ENCODE data around the gene PIGH. TPM values are rescaled to one million over a fixed set of nuclear protein-coding genes. Genes with fewer than 3 reads are reported as not detected.
A peak's percentile ranks its signal among the peaks of the same experiment; 100 is the strongest.

PIGH gene
- total RNA-seq, 1 donor from 2014 or later = 15.8 TPM

DNA sequence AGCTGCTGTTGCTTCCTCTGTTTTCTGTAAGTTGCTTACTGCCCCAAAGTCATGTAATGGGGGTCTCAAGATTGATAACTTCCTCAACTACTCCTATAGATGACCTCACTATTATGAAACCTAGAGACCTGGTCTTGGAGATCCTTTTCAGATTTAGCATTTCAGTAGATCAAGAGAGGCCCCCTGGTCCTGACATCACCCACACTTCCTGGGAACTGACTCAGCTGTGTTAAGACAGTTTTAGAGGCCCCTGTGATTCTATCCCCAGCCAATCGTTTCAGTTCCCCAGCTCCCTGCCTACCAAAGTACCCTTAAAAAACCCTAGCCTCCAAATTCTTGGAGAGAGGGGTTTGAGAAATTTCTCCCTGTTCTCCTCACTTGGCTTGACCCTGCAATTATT is 10.4 kb upstream of the PIGH start:
- H3K27me3 Mint-ChIP-seq (ENCODE audit: insufficient read depth, low read depth) = peaks cover 2% of the 10 kb centered on the region
- peaks cover 63% of the 10 kb centered on the region for H3K27me3 ChIP-seq
- no peak overlapping the region for H3K4me3 ChIP-seq
- no peak overlapping the region for H3K27ac ChIP-seq
- H4K20me1 ChIP-seq (ENCODE audit: low read depth) = no peaks in the 10 kb centered on the region
- H3K4me3 Mint-ChIP-seq = no peak overlapping the region
- no peak for DNase-seq (ENCODE audit: low spot score)
- no peaks in the 10 kb centered on the region for H3K79me2 ChIP-seq (ENCODE audit: low read depth)
- no peak for TF ChIP-seq EZH2 (IDR thresholded peaks at IDR 0.05)
- TF ChIP-seq, protein P1, sequence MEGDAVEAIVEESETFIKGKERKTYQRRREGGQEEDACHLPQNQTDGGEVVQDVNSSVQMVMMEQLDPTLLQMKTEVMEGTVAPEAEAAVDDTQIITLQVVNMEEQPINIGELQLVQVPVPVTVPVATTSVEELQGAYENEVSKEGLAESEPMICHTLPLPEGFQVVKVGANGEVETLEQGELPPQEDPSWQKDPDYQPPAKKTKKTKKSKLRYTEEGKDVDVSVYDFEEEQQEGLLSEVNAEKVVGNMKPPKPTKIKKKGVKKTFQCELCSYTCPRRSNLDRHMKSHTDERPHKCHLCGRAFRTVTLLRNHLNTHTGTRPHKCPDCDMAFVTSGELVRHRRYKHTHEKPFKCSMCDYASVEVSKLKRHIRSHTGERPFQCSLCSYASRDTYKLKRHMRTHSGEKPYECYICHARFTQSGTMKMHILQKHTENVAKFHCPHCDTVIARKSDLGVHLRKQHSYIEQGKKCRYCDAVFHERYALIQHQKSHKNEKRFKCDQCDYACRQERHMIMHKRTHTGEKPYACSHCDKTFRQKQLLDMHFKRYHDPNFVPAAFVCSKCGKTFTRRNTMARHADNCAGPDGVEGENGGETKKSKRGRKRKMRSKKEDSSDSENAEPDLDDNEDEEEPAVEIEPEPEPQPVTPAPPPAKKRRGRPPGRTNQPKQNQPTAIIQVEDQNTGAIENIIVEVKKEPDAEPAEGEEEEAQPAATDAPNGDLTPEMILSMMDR (IDR thresholded peaks at IDR 0.05) = no peak
- H3K9ac ChIP-seq = no peak overlapping the region
- no peaks in the 10 kb centered on the region for H3K36me3 ChIP-seq
- H3F3A ChIP-seq (ENCODE audit: low read depth) = peaks cover 3% of the 10 kb centered on the region
- no peaks in the 10 kb centered on the region for H3K36me3 Mint-ChIP-seq
- no peaks in the 10 kb centered on the region for H3K9me3 Mint-ChIP-seq
- H3K4me1 Mint-ChIP-seq = no peaks in the 10 kb centered on the region
- H3K27ac Mint-ChIP-seq = no peak overlapping the region
- peaks cover 19% of the 10 kb centered on the region for H3K4me1 ChIP-seq
- no peak overlapping the region for H2AFZ ChIP-seq (replicated peaks)
- H3K4me2 ChIP-seq = no peak overlapping the region
- H3K9me3 ChIP-seq (ENCODE audit: low read depth) = no peaks in the 10 kb centered on the region

DNA sequence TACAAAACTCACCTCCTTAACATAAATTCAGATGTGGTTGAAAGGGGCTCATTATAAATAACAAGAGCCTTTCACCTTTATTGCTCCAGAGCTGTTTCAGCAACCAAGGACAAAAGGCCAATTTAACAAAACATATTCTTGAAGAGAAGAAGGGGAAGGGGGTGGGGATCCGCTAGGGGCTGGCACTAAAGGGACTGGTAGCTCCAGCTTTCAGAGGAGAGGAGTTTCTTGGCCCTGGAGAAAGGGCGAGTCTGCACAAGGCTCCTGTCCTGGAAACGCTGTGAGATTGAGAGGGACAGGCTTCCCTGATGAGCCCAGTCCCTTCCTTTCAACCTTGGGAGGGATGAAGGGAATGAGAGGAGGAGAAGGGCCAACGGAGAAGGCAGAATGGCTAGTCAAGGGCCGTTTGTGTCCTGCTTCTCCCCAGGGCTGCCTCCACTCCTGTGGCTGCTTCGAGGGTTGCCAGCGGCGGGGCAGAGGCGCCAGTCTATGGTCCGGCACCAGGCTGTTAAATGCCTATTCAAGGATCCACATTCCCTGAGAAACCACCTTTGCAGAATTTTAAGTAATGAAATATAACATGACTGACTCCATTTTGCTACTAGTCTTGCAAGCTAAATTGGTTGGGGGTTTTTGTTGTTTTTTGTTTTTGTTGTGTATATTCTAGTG is 9.7 kb upstream of the PIGH start:
- Mint-ChIP-seq H3K4me1 (no peaks in the 10 kb centered on the region), H3K36me3 (no peaks in the 10 kb centered on the region), H3K9me3 (no peaks in the 10 kb centered on the region), H3K4me3 (no peak overlapping the region), H3K27ac (no peak overlapping the region), H3K27me3 (ENCODE audit: insufficient read depth, low read depth) (peaks cover 2% of the 10 kb centered on the region)
- Histone ChIP-seq H3K36me3 (no peaks in the 10 kb centered on the region), H3K27ac (no peak overlapping the region), H2AFZ (replicated peaks) (peak overlapping the region; percentile 71), H3K4me3 (no peak overlapping the region), H3K4me2 (peak overlapping the region; percentile 44), H3K27me3 (peaks cover 67% of the 10 kb centered on the region), H3K4me1 (peaks cover 19% of the 10 kb centered on the region), H3K9me3 (ENCODE audit: low read depth) (no peaks in the 10 kb centered on the region), H4K20me1 (ENCODE audit: low read depth) (no peaks in the 10 kb centered on the region), H3K9ac (no peak overlapping the region), H3K79me2 (ENCODE audit: low read depth) (no peaks in the 10 kb centered on the region), H3F3A (ENCODE audit: low read depth) (peaks cover 3% of the 10 kb centered on the region)
- DNase-seq (ENCODE audit: low spot score) = no peak
- TF ChIP-seq EZH2phosphoT487 (IDR thresholded peaks at IDR 0.05) = no peak

DNA sequence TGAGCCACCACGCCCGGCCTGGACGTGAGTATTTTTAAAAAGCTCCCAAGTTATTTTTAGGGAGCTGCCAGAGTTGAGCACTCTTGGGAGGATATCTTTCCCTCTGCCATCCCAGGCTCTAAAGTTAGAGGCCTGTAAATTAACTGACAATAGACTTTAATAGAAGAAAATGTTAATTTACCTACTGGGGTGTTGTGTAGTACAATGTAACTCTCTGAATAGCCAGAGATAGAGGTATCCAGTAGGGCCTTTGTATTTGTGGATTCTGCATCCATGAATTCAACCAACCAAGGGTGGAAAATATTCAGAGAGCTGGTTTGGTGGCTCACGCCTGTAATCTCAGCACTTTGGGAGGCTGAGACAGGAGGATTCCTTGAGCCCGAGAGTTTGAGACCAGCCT is 7.6 kb upstream of the PIGH start:
- Histone ChIP-seq H2AFZ (replicated peaks) (no peak overlapping the region), H3K4me3 (no peak overlapping the region), H3K9ac (no peak overlapping the region), H3K27ac (no peak overlapping the region), H3K4me2 (no peak overlapping the region), H3K9me3 (ENCODE audit: low read depth) (no peaks in the 10 kb centered on the region), H3K4me1 (peaks cover 19% of the 10 kb centered on the region), H4K20me1 (ENCODE audit: low read depth) (no peaks in the 10 kb centered on the region), H3F3A (ENCODE audit: low read depth) (peaks cover 3% of the 10 kb centered on the region), H3K27me3 (peaks cover 66% of the 10 kb centered on the region), H3K36me3 (no peaks in the 10 kb centered on the region), H3K79me2 (ENCODE audit: low read depth) (no peaks in the 10 kb centered on the region)
- TF ChIP-seq, protein P1 (IDR thresholded peaks at IDR 0.05) = no peak
- no peak for TF ChIP-seq EZH2phosphoT487 (IDR thresholded peaks at IDR 0.05)
- TF ChIP-seq EZH2 (IDR thresholded peaks at IDR 0.05) = no peak
- Mint-ChIP-seq H3K27me3 (ENCODE audit: insufficient read depth, low read depth) (peaks cover 2% of the 10 kb centered on the region), H3K4me1 (no peaks in the 10 kb centered on the region), H3K36me3 (no peaks in the 10 kb centered on the region), H3K4me3 (no peak overlapping the region), H3K27ac (no peak overlapping the region), H3K9me3 (no peaks in the 10 kb centered on the region)
- no peak for DNase-seq (ENCODE audit: low spot score)

DNA sequence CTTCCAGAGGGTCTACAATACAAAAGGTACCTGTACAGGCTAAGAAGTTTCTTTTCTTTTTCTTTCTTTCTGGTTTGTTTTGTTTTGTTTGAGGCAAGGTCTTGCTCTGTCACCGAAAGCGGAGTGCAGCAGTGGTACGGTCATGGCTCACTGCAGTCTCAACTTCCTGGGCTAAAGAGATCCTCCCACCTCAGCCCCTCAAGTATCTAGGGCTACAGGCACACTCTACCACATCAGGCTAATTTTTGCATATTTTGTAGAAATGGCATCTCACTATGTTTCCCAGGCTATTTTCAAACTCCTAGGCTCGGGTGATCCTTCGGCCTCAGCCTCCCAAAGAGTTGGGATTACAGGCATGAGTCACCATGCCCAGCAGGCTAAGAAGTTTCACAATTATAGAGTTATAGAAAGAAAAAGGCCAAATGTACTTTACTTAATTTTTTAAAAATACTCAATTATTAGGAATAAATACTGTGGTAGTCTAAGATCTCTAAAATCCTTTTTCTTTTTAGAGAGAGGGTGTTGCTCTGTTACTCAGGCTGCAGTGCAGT is 3.0 kb upstream of the PIGH start:
- Histone ChIP-seq H3K4me2 (no peak overlapping the region), H4K20me1 (ENCODE audit: low read depth) (peaks cover 5% of the 10 kb centered on the region), H3F3A (ENCODE audit: low read depth) (peaks cover 24% of the 10 kb centered on the region), H2AFZ (replicated peaks) (no peak overlapping the region), H3K4me3 (no peak overlapping the region), H3K36me3 (no peaks in the 10 kb centered on the region), H3K27me3 (peaks cover 50% of the 10 kb centered on the region), H3K27ac (no peak overlapping the region), H3K9me3 (ENCODE audit: low read depth) (no peaks in the 10 kb centered on the region), H3K4me1 (peaks cover 8% of the 10 kb centered on the region), H3K79me2 (ENCODE audit: low read depth) (no peaks in the 10 kb centered on the region), H3K9ac (no peak overlapping the region)
- no peak for DNase-seq (ENCODE audit: low spot score)
- Mint-ChIP-seq H3K27me3 (ENCODE audit: insufficient read depth, low read depth) (peaks cover 4% of the 10 kb centered on the region), H3K27ac (no peak overlapping the region), H3K36me3 (no peaks in the 10 kb centered on the region), H3K9me3 (peaks cover 2% of the 10 kb centered on the region), H3K4me3 (no peak overlapping the region), H3K4me1 (peaks cover 13% of the 10 kb centered on the region)
- TF ChIP-seq EZH2 (IDR thresholded peaks at IDR 0.05) = no peak
- TF ChIP-seq EZH2phosphoT487 (IDR thresholded peaks at IDR 0.05) = no peak
- TF ChIP-seq, protein P1 (IDR thresholded peaks at IDR 0.05) = no peak

Data from neural progenitor cell (in vitro differentiated cells).